HG02571 (cell line): ENCODE measurements around the gene HSD17B7.
"Not testable (repeated sequence)": the region's sequence is repeated elsewhere in the genome, so short reads cannot be mapped to it uniquely, and the experiment has no call there.

ENCODE experiments used
- ATAC-seq: cut with Tn5 transposase; IDR thresholded peaks from one replicate; pipeline ENCODE4 v1.9.1; 2021; ENCODE audit warnings: mild to moderate bottlenecking, moderate library complexity; ENCODE audit not compliant: unreplicated experiment

The HSD17B7 gene, protein sequence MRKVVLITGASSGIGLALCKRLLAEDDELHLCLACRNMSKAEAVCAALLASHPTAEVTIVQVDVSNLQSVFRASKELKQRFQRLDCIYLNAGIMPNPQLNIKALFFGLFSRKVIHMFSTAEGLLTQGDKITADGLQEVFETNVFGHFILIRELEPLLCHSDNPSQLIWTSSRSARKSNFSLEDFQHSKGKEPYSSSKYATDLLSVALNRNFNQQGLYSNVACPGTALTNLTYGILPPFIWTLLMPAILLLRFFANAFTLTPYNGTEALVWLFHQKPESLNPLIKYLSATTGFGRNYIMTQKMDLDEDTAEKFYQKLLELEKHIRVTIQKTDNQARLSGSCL

DNA sequence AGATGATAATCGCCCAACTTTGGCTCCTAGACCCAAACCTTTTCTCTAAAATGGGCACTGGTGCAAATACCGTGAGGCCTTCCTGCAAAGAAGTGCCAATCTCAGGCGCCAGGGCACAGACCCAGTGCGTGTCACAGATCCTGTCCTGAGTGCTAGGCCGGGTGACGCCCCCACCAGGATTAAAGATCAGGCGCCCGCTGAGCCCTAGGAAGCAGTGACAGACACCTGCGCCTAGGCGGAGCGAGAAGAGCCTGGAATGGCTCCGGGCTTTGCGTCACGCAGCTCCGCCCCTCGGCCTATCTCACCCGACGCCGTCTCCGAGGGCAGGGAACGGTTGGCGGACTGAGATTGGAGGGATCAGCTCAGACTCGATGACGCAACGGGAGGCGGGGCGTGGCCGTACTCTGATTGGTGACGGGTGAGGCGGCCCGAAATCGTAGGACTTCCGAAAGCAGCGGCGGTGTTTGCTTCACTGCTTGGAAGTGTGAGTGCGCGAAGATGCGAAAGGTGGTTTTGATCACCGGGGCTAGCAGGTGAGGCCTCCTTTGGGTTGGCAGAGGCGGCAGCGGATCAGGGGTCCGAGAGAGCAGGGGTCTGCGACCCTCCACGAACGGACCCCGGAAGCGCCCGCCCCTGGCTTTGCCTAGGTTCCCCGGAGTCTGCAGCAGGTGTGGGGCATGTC lies at the start of gene HSD17B7:
TSS of gene HSD17B7 (plus strand) at position 400 of the 682 bp plus-strand sequence. CDS start at position 499, 99 bp downstream.
- peak; percentile 100 for ATAC-seq

DNA sequence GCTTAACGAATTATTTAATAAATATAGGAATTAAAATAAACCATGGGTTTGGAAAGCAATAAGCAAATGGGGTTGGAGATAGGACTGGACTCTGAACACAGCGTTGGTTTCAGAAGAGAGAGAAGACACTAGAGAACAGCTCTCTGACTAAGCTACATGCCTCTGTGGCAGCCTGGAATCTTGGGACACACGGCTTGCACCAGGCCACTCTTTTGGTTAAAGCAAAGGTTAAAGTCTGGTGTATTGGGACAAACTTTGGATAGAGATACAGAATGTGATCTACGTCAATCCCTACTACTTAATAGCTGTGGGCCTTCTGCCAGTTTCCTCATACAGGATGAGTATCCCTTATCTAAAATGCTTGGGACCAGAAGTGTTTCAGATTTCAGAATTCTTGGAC lies 49.7 kb upstream of the HSD17B7 start:
- no peak for ATAC-seq

DNA sequence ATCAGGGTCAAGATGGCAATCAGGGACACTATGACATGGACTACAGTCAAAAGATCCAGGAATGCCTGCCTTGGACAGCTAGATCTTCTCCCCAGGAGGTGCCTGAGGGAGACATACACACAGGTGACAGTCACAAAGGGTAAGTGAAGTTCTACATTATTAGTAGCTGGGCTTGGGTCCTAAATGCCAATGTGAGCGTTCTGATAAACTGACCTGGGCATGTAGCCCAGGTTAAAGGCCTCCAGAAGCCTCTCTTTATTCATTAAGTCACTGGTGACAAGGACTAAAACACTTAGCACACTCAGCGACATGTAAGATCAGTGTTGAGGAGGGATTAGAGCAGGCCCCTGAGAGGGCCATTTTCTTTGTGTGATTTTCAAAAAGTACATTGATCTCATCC lies 48.9 kb upstream of the HSD17B7 start:
- ATAC-seq = no peak

DNA sequence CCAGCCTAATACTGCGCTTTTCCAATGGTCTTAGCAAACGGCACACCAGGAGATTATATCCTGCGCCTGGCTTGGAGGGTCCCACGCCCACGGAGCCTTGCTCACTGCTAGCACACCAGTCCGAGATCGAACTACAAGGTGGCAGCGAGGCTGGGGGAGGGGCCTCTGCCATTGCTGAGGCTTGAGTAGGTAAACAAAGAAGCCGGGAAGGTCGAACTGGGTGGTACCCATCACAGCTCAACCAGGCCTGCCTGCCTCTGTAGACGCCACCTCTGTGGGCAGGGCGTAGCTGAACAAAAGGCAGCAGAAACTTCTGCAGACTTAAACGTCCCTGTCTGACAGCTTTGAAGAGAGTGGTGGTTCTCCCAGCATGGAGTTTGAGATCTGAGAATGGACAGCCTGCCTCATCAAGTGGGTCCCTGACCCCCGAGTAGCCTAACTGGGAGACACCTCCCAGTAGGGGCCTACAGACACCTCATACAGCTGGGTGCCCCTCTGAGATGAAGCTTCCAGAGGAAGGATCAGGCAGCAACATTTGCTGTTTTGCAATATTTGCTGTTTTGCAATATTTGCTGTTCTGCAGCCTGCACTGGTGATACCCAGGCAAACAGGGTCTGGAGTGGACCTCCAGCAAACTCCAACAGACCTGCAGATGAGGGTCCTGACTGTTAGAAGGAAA lies 44.1 kb upstream of the HSD17B7 start:
- not testable (repeated sequence) for ATAC-seq

DNA sequence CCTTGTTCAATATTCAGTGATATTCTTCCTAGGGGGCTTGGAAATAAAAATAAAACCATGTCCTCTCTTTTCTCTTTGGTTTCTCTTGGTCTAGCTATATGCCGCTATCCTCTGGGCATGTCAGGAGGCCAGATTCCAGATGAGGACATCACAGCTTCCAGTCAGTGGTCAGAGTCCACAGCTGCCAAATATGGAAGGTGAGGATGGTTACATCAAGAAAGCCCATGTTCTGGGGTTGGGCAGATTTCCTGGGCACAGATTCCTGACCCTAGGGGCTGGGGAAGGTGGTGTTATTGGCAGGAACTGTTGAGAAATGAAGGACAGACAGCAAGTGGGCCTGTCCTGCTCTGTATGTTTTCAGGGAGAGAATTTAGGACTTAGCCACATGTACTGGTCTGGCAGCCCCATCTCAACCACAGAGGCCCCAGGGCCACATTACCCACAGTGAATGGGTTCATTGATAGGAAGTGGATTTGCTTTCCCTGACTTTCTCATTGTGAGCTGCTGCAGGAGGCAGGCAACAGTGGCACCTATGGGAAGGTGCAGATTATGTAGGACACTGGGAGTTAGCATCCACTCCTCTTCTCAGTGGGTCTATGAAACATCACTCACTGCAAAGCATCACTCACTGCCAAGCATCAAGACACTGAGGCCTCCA lies 37.4 kb upstream of the HSD17B7 start:
- ATAC-seq = no peak

DNA sequence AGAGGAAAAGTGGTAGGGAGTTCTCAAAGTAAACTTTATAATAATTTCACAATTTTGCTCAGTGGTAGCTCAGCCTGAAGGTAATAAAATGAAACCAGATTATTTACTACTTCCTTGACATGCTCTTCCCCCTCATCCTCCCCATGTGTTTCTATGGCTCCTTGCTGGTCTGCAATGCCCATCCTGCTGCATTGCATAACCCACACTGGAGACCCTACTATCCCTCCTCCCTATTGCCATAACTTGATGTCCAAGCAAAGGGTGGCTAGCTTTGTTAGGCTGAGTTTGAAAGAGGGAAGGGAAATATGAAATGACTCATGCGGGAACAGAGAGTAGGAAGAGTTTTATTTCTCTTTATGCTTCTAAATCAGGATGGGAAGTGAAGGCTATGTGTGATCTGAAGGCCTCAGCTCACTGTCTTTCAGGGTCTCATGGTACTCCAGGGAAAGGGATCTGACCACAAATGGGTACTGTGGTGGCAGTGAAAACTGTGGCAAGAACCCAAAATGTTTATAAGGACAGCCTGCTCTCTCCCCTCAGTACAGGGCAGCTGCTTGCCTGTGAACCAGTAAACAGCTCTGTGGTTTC lies 36.4 kb upstream of the HSD17B7 start:
- ATAC-seq = no peak

DNA sequence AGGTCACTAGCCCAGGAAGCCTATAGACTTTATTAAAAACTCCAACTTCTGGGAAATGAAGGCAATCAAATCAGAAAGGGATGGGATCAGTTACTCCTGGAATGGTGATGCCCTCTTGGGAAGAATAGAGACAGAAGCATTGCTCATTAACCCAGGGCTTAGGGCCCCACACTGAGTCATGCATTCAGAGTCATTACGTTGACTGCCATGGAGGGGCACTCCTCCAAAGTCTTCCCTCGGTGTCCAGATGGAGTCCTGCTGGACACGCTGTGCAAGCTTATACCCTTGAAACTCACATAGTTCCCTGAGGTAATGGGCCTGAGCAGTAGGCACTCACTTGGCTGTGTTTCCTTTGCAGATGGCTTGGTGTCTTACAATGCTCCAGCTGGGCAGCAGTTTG lies 35.2 kb upstream of the HSD17B7 start:
- no peak for ATAC-seq

DNA sequence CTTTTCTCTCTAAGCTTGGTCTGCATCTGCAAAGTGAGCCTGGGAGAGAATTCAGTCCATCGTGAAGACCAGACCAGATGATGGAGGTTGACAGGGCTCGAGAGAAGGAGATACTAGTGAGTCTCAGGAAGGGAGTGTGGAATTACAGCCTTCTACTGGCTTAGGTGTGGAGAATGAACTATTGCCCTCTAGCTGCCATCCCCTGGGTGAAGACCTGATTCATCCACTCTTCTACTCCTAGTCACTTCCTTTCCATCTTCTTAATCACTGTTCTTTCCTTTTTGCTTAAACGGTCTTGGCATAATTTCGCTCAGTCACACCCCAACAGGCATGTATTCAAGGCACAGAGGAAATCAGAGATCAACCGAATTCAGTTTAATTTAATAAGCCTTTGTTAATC lies 34.0 kb upstream of the HSD17B7 start:
- no peak for ATAC-seq

DNA sequence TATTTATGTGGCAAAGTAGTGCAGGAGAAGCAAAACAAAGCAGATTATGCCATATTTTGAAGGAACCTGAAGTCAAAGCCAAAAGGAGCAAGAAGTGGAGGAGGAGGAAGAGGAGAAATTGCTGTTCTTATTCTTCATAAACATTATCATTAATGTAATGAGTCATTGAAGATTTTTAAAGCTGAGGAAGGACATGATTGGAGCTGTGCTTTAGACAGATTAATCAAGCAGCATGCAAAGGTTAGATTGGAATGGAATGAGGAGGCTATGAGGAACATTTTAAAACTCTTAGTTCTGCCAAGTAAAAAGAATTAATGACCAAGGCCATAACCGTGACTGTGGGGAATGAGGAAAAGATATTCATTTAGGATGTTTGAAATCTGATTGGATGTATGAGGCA lies 33.0 kb upstream of the HSD17B7 start:
- ATAC-seq = no peak

DNA sequence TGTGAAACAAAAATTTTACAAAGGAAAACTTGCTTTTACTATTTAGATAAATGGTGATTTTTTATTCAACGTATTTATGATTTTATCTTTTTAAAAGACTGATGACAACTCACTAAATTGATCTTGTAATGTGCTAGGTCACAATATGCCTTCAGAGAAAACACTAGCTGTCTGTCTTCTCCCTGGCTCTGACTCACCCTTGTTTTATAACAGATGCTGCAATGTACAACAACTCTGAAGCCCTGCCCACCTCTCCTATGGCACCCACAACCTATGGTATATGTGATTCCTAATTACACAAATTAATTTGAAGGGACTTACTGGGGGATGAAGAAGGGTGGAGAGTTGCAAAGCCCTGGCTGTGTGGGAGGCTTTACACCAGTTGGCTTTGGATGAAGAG lies 24.7 kb upstream of the HSD17B7 start:
- no peak for ATAC-seq

DNA sequence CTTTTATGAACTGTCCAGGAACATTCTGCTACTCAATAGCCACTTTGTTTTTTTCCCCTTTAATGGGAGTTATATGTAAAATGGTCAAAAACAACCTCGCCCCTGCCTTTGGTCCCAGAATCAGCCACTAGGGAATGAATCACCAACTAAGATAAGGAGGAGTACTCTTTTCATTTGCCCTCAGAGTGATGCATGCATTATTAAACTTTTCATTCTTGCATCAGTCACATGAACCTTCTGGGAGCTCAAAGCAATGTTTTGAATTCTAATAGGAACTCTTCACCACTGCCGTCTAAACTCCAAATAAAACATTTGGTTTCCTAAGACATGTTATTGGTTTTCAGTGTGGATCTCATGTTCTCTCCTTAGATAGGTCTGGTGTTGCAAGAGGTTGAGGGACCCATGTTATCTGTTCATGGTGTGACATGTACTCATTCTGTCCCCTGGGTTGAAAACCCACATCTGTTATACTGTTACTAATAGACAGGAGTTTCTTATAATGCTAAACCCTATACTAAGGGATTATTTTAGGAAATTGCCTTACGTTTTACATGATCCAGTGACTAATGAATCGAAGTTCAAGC lies 17.8 kb upstream of the HSD17B7 start:
- no peak for ATAC-seq

DNA sequence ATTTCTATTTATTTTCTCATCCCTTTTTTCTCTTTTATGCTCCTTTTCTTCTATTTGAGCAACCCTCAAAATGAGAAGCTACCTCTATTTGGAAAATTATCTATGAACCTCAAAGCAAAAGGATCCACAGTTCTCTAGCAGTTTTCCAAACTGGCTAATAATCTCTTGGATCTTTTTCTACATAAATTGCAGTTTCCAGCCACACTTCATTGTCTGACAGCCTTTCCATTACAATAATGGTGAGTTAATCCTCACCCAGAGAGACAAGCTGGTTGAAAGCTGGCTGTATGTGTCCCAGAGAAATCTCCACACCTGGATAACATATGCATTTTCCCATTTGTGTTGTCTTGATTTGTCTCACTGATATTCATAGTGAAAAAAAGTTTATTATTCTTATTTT lies 16.5 kb upstream of the HSD17B7 start:
- ATAC-seq = no peak

DNA sequence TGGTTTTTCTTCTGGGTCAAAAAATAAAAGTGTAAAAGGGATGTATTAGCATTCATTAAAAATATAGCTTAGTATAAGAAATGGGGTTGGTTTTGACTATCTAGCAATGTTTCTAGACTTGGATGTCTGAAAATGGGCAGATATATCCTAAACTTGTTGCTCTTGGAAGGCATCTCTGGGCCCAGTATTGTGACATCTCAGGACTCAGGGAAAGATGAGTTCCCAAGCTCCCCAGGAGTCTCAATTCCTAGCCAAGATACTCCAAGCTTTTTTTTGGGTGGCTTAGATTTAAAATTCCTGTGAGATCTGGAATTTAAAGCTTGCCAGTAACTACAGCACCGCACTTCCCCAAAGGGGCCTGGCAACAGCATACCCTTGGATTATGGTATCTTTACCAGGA lies 11.5 kb upstream of the HSD17B7 start:
- ATAC-seq = no peak

DNA sequence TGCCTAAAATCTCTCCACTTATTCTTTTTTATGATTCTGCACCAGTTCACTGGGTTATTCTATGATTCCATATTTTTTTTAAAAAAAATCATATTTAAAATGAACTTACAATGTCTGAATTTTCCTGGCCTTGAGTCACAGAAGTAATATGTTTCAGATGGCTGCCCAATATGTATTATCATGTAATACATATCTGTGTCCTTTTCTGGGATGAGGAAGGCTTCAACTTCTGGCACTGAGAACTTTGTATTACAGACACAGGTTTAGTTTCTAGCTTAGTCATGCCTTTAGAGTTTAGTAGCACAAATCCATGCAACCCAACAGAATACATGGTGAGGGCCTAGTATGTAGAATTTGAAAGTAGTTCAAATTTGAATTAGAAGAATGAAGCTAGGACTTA lies 7.8 kb upstream of the HSD17B7 start:
- no peak for ATAC-seq

DNA sequence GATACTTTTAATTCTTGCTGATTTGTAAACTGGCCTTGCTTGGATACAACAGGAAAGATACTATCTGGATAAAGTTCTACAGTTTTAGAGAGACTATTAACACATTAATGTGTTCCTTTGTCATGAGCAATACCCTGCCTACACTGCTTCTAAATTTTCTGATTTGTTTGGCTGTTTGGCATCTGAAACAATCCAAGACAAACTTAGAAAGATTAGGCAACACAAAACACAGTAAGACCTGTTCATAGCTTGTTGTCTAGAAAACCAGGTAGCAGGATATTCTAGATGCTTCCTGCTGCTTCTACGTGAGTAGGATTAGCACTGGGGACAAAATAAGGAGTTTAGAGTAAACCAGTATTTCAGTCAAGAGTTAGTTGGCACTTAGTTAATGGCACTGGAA lies 5.6 kb upstream of the HSD17B7 start:
- ATAC-seq = not testable (repeated sequence)

DNA sequence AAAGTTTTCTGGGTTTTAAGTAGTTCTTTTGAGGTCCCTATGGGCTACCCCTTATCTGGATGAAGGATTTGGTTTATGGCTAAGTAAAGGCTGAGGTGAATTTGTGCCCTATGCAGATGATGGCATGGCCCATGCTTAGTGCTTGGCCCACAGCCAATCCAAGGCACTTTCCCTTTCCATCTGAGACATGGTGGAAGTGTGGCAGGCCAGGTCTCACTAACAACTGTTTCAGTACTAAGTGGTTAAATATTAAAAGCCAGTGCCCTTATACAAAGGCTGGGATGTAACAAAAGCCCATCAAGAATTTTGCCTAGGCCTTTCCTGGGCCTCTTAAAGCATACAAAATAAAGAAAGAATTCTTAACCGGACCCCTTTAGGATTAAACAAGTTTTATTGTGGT lies 1.7 kb upstream of the HSD17B7 start:
- ATAC-seq = not testable (repeated sequence)

DNA sequence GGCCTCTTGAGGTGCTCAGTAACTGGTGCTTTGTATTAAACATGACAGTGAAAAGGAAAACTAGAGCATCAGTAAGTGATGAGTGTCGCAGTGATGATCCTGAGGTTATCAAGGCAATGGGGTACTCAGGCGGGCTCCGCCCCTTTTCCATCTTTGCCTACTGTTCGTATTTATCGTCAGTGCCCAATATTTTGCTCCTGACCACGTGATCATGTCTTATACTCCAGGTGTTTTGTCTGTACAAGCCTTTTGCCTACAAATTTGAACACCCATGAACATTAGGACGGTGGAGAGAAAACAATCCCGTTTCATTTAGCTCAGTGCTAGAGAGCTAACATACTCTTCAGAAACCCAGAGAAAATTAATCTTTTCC lies 469 bp downstream of the HSD17B7 start:
- ATAC-seq = not testable (repeated sequence)

DNA sequence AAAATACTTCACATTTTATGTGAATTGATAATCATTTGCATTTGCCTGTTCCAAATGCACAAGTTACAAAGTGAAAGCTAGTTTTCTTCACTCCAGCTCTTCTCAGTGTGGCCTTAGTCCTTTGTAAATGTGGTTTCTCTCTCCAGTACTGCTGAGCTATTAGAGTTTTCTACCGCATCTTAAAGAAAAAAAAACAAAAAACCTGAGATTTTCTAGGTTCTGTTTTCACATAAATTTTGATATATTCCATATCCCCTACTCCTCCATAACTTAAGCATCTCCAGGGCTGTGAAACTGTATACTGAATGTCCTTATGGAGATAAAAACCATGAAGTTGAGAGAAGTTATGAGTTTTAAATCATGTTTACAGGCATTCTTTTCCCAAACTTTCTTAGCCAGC lies 3.8 kb downstream of the HSD17B7 start:
- ATAC-seq = not testable (repeated sequence)

DNA sequence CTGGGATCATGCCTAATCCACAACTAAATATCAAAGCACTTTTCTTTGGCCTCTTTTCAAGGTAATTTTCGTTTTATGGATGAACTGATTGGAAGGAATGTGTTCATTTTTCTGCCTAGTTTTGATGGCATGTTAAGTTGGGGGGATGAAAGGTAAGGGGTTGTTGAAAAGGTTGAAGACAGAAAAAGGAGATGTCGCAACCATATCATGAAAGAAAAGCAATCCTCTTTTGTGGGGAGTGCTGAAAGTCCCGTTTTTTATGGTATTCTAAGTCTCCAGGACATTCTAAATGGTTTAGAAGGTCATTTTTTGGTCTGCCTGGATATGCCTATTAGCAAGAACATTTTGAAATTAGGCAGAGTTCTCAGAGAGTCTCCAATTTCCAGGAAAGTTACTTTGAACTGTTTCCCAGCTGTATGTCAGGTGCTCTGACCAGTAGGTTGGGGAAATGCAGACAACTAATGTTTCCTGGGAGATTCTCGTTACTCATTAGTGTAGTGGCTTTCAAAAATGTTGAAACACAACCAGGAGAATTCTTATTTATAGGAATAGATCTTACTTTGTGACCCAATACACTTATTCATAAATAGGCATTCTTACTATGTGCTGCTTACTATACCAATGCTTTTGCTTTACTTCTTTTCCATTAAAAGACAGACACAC lies 6.2 kb downstream of the HSD17B7 start:
- ATAC-seq = not testable (repeated sequence)
